GM23338 (cell line): ENCODE measurements around the gene MUC13. TPM values are rescaled to one million over a fixed set of nuclear protein-coding genes. Genes with fewer than 3 reads are reported as not detected.

Experiments used
- ATAC-seq: fragments of 200-7000 bp; cut with Tn5 transposase; 3 replicates; pipeline ENCODE4 v1.9.1; 2020
- DNase-seq: peaks from one replicate; pipeline ENCODE4 v3.0.0-alpha.2; 2015; ENCODE audit warnings: low spot score
- H2AFZ ChIP-seq: fragments of 200-600 bp; sonication (generic); 2 replicates; pipeline ENCODE4 v1.8.0; 2016; ENCODE audit warnings: antibody characterized with exemption, mild to moderate bottlenecking, moderate library complexity
- H3F3A ChIP-seq: fragments of 200-600 bp; sonication (generic); replicated peaks from 2 replicates; pipeline ENCODE4 v1.8.0; 2017; ENCODE audit warnings: antibody characterized with exemption, mixed run types, low read depth
- H3K27ac ChIP-seq: fragments of 200-600 bp; sonication (generic); 2 replicates; pipeline ENCODE4 v1.6.1; 2016; ENCODE audit warnings: low read depth
- H3K27me3 ChIP-seq: fragments of 200-600 bp; sonication (generic); 2 replicates; pipeline ENCODE4 v1.8.0; 2016; ENCODE audit warnings: mild to moderate bottlenecking, mixed run types, moderate library complexity; ENCODE audit not compliant: insufficient read depth
- H3K36me3 ChIP-seq: fragments of 200-600 bp; sonication (generic); 2 replicates; pipeline ENCODE4 v1.8.0; 2016; ENCODE audit warnings: mild to moderate bottlenecking; ENCODE audit not compliant: insufficient read depth
- H3K4me1 ChIP-seq: fragments of 200-600 bp; sonication (generic); 2 replicates; pipeline ENCODE4 v1.8.0; 2016; ENCODE audit warnings: mild to moderate bottlenecking, moderate library complexity; ENCODE audit not compliant: insufficient read depth
- H3K4me2 ChIP-seq: fragments of 200-600 bp; sonication (generic); 2 replicates; pipeline ENCODE4 v1.7.1; 2017; ENCODE audit warnings: mixed run types
- H3K4me3 ChIP-seq: fragments of 200-600 bp; sonication (generic); 2 replicates; pipeline ENCODE4 v1.6.1; 2016; ENCODE audit warnings: mixed run types
- H3K79me2 ChIP-seq: fragments of 200-600 bp; sonication (generic); replicated peaks from 2 replicates; pipeline ENCODE4 v1.8.0; 2017; ENCODE audit warnings: mild to moderate bottlenecking; ENCODE audit not compliant: insufficient read depth
- H3K9me2 ChIP-seq: fragments of 200-600 bp; sonication (generic); 2 replicates; pipeline ENCODE4 v1.8.0; 2017; ENCODE audit not compliant: insufficient read depth
- H4K20me1 ChIP-seq: fragments of 200-600 bp; sonication (generic); replicated peaks from 2 replicates; pipeline ENCODE4 v1.8.0; 2017; ENCODE audit warnings: mild to moderate bottlenecking; ENCODE audit not compliant: insufficient read depth
- H3K27ac Mint-ChIP-seq: 2 replicates; pipeline ENCODE4 v1.8.0; 2020; ENCODE audit warnings: inconsistent platforms, mild to moderate bottlenecking, moderate library complexity, mixed read lengths
- H3K27me3 Mint-ChIP-seq: 3 replicates; pipeline ENCODE4 v1.8.0; 2022; ENCODE audit warnings: low read depth, mild to moderate bottlenecking, moderate library complexity, mixed read lengths, inconsistent platforms; ENCODE audit not compliant: insufficient read depth, poor library complexity
- H3K36me3 Mint-ChIP-seq: 3 replicates; pipeline ENCODE4 v1.8.0; 2021; ENCODE audit warnings: low read depth, mild to moderate bottlenecking, inconsistent platforms, moderate library complexity, mixed read lengths
- H3K4me1 Mint-ChIP-seq: 3 replicates; pipeline ENCODE4 v1.8.0; 2020; ENCODE audit warnings: mild to moderate bottlenecking, inconsistent platforms, mixed read lengths
- H3K4me3 Mint-ChIP-seq: 3 replicates; pipeline ENCODE4 v1.8.0; 2021; ENCODE audit warnings: moderate library complexity, mild to moderate bottlenecking, inconsistent platforms, mixed read lengths
- H3K9me3 Mint-ChIP-seq: 3 replicates; pipeline ENCODE4 v1.8.0; 2020; ENCODE audit warnings: moderate library complexity, mild to moderate bottlenecking, inconsistent platforms, mixed read lengths
- CREB1 ChIP-seq: fragments of 250-450 bp; sonication (Bioruptor Pico); IDR thresholded peaks from 2 replicates; pipeline ENCODE4 v1.5.0; 2020; ENCODE audit warnings: low read depth, mild to moderate bottlenecking, moderate library complexity
- CTCF ChIP-seq, 2 experiments: fragments of 200-600 bp in 1 of 2; sonication (generic) in 1 of 2; conservative IDR thresholded peaks; 2 replicates each; pipeline versions ENCODE4 v1.5.1 to v1.6.1; 2016 to 2017; ENCODE audit warnings: antibody characterized with exemption in 2 of 2, low read depth in 2 of 2, mild to moderate bottlenecking in 2 of 2, moderate library complexity in 1 of 2
- EZH2 ChIP-seq: fragments of 200-600 bp; sonication (generic); IDR thresholded peaks from one replicate; pipeline ENCODE4 v1.8.0; 2017; ENCODE audit warnings: antibody characterized with exemption, mild to moderate bottlenecking, low read depth; ENCODE audit not compliant: unreplicated experiment
- EZH2phosphoT487 ChIP-seq: fragments of 200-600 bp; sonication (generic); IDR thresholded peaks from one replicate; pipeline ENCODE4 v1.8.1; 2018; ENCODE audit warnings: antibody characterized with exemption; ENCODE audit not compliant: unreplicated experiment
- JUNB ChIP-seq: IDR thresholded peaks from one replicate; pipeline ENCODE4 v1.6.1; 2016; ENCODE audit warnings: antibody characterized with exemption; ENCODE audit not compliant: unreplicated experiment
- REST ChIP-seq: IDR thresholded peaks from one replicate; pipeline ENCODE4 v1.6.1; 2018; ENCODE audit warnings: antibody characterized with exemption; ENCODE audit not compliant: unreplicated experiment
- STAT1 ChIP-seq: IDR thresholded peaks from one replicate; pipeline ENCODE4 v1.6.1; 2016; ENCODE audit warnings: antibody characterized with exemption; ENCODE audit not compliant: unreplicated experiment
- ZNF114 ChIP-seq: fragments of 250-450 bp; sonication (Bioruptor Pico); IDR thresholded peaks from 2 replicates; pipeline ENCODE4 v1.5.0; 2020; ENCODE audit warnings: mild to moderate bottlenecking, moderate library complexity
- ZNF331 ChIP-seq: fragments of 250-450 bp; sonication (Bioruptor Pico); IDR thresholded peaks from 2 replicates; pipeline ENCODE4 v1.5.0; 2020; ENCODE audit warnings: low read depth, mild to moderate bottlenecking, moderate library complexity
- polyA plus RNA-seq: library from polyadenylated mRNA; unstranded; fragments of >200 nt; fragmentation: Nextera tagmentation; extraction: Ambion mirVana; gene quantifications from 2 replicates; pipeline ENCODE4 v1.2.1, GENCODE V29; 2016
- total RNA-seq: library from RNA; depleted of rRNA; stranded (reverse); fragments of >200 nt; shearing (Covaris generic); gene quantifications from 2 replicates; pipeline ENCODE4 v1.2.3, GENCODE V29; 2014

Gene MUC13
- total and polyA plus RNA-seq, 2 experiments from 2014 or later = not detected

- TF ChIP-seq EZH2 (no peak), REST (no peak), STAT1 (no peak), JUNB (no peak), ZNF331 (CRISPR knock-in tag) (no peak)
Observed at GRCh38 chr3:124950026-124950425, 15.5 kb upstream of the MUC13 start (continued).

DNA sequence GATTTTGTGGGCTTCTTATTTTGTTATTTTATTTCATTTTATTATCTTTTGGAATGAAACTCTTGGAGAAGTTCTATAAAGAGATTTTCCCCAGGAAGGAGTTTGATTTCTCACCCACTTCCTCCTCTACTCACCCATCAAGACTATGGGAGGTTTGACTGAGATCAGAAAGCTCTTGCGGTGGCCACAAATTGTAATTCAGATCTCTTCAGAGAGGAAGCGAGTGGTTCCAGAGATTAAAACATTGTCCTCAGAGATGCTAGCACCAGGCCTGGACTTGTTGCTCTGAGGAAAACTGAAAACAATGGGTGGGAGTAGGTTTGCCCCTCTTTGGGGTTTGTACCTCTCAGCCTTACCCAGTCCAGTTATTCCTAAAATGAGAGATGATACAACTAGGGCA, 8.1 kb upstream of the MUC13 start:
- Mint-ChIP-seq H3K27ac (no peak overlapping the region), H3K4me1 (no peaks in the 10 kb centered on the region), H3K36me3 (no peaks in the 10 kb centered on the region), H3K4me3 (no peak overlapping the region), H3K27me3 (peaks cover 4% of the 10 kb centered on the region), H3K9me3 (no peaks in the 10 kb centered on the region)
- no peaks in the 10 kb centered on the region for H3K36me3 ChIP-seq
- DNase-seq (no peak), ATAC-seq (no peak)
- no peaks in the 10 kb centered on the region for H3K27me3 ChIP-seq
- H3K4me3 ChIP-seq = no peak overlapping the region
- H3K79me2 ChIP-seq = no peaks in the 10 kb centered on the region
- no peaks in the 10 kb centered on the region for H3K4me1 ChIP-seq
- no peak overlapping the region for H2AFZ ChIP-seq
- TF ChIP-seq ZNF331 (CRISPR knock-in tag) (no peak), EZH2 (no peak), CREB1 (CRISPR knock-in tag) (no peak)
- H3K27ac ChIP-seq = no peak overlapping the region
- H4K20me1 ChIP-seq = no peaks in the 10 kb centered on the region
- H3F3A ChIP-seq = no peaks in the 10 kb centered on the region
- H3K9me2 ChIP-seq = no peaks in the 10 kb centered on the region
- H3K4me2 ChIP-seq = no peak overlapping the region

DNA sequence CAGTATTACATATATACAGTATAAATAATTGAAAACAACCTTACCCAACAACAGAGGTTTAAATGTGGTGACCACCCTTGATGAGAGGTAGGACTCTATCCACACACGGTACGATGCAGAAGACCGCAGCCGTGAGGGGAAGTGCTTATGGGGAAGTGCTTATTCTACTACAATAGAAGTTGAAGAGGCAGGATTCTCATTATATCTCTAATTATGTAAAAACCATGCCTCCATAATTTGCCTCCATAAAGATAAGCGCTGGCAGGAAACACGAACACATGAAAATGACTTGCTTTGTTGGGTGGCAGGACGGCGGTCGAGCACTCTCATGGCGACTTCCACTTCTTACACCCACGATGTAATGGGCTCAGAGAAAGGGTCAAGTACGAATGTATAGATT, 7.2 kb upstream of the MUC13 start:
- no peak overlapping the region for H3K27ac ChIP-seq
- H3K4me3 ChIP-seq = no peak overlapping the region
- no peaks in the 10 kb centered on the region for H3K9me3 Mint-ChIP-seq
- no peaks in the 10 kb centered on the region for H3K36me3 Mint-ChIP-seq
- H2AFZ ChIP-seq = no peak overlapping the region
- H3F3A ChIP-seq = no peaks in the 10 kb centered on the region
- H3K27me3 ChIP-seq = no peaks in the 10 kb centered on the region
- ATAC-seq (no peak), DNase-seq (no peak)
- no peak overlapping the region for H3K27ac Mint-ChIP-seq
- no peak overlapping the region for H3K4me3 Mint-ChIP-seq
- H3K36me3 ChIP-seq = no peaks in the 10 kb centered on the region
- H3K79me2 ChIP-seq = no peaks in the 10 kb centered on the region
- no peaks in the 10 kb centered on the region for H4K20me1 ChIP-seq
- no peaks in the 10 kb centered on the region for H3K4me1 Mint-ChIP-seq
- H3K27me3 Mint-ChIP-seq = peaks cover 4% of the 10 kb centered on the region
- H3K4me1 ChIP-seq = no peaks in the 10 kb centered on the region
- no peak overlapping the region for H3K4me2 ChIP-seq
- H3K9me2 ChIP-seq = no peaks in the 10 kb centered on the region
- TF ChIP-seq EZH2 (no peak), EZH2phosphoT487 (no peak), JUNB (no peak), CTCF (conservative IDR thresholded peaks at IDR 0.05; ENCODE audit: low read depth in 2 of 2) (no peak), ZNF114 (CRISPR knock-in tag) (no peak)
